ENCODE data around the gene SLAMF6. TPM values are rescaled to one million over a fixed set of nuclear protein-coding genes. Genes with fewer than 3 reads are reported as not detected.

SLAMF6 gene
- total RNA-seq, 1 experiment from 2014 or later, result not detected

GRCh38 chr1:160567858-160568682 is 45.0 kb upstream of the SLAMF6 start:
- ChIA-PET POLR2A (no interaction called here), CTCF (no interaction called here)
- ATAC-seq (no peak), DNase-seq (ENCODE audit: low read depth, low spot score) (no peak)
- intact Hi-C loops (cut with micrococcal nuclease; ENCODE audit: unreplicated experiment) (no loop called here), in situ Hi-C loops (cut with HindIII; ENCODE audit: low pct_unique_long_range_greater_than_20kb, low sequenced_read_pairs) (no loop called here)
- H3K27me3 ChIP-seq (ENCODE audit: control insufficient read depth, insufficient read depth, low read length), result no peaks in the 10 kb centered on the region
- no TSS peak for BruUV-seq (replicated peaks)
- H3K4me3 ChIP-seq (ENCODE audit: low read depth in 2 of 2, low read length in 2 of 2), result no peak overlapping the region
- no peaks in the 10 kb centered on the region for H3K4me1 ChIP-seq (ENCODE audit: control insufficient read depth, insufficient read depth, low read length)
- H3K36me3 ChIP-seq (ENCODE audit: control insufficient read depth, insufficient read depth, low read length), result no peaks in the 10 kb centered on the region
- no peak for TF ChIP-seq CTCF (IDR thresholded peaks at IDR 0.05)
- TF ChIP-seq SIN3A (IDR thresholded peaks at IDR 0.05; ENCODE audit: borderline replicate concordance, insufficient read depth, low read depth, low read length), result no peak
- TF ChIP-seq TCF7L2 (IDR thresholded peaks at IDR 0.05; ENCODE audit: low read depth, low read length), result no peak
- TF ChIP-seq POLR2AphosphoS5 (IDR thresholded peaks at IDR 0.05; ENCODE audit: low read depth, low read length), result no peak
- no peaks in the 10 kb centered on the region for H3K9me3 ChIP-seq (ENCODE audit: control insufficient read depth, insufficient read depth, low read depth, low read length)
- no peak overlapping the region for H3K27ac ChIP-seq (ENCODE audit: low read length)

DNA sequence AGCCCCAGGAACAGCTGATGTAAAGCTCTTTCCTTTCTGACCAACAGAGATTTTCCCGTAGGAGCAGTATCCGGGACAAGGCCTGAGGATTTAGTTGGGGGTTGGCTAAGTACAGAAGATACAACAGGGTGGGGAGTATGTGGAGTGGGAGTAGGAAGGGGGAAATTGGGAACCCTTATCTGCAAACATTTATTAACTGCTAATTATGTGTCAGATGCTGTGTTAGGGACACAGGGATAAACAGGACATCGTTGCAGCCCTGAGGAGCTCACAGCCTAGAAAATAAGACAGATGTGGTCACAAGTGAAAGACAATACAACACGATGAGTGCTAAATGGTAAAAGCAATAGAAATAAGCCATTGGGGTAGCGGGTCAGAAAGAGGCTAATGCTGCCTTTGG is 44.3 kb upstream of the SLAMF6 start:
- CTCF ChIA-PET, result no interaction called here
- Histone ChIP-seq H3K27ac (ENCODE audit: low read length) (no peak overlapping the region), H3K9me3 (ENCODE audit: control insufficient read depth, insufficient read depth, low read depth, low read length) (no peaks in the 10 kb centered on the region), H3K4me1 (ENCODE audit: control insufficient read depth, insufficient read depth, low read length) (no peaks in the 10 kb centered on the region), H3K4me3 (ENCODE audit: low read depth in 2 of 2, low read length in 2 of 2) (no peak overlapping the region), H3K36me3 (ENCODE audit: control insufficient read depth, insufficient read depth, low read length) (no peaks in the 10 kb centered on the region), H3K27me3 (ENCODE audit: control insufficient read depth, insufficient read depth, low read length) (no peaks in the 10 kb centered on the region)
- DNase-seq (ENCODE audit: low read depth, low spot score), result no peak
- BruUV-seq (replicated peaks), result no TSS peak
- intact Hi-C loops (cut with micrococcal nuclease; ENCODE audit: unreplicated experiment), result no loop called here
- POLR2A ChIA-PET, result no interaction called here
- no peak for TF ChIP-seq CTCF (IDR thresholded peaks at IDR 0.05)
- TF ChIP-seq REST (IDR thresholded peaks at IDR 0.05; ENCODE audit: insufficient read depth in 1 of 2, low read depth in 2 of 2, low read length in 1 of 2), result no peak
- ATAC-seq, result no peak
- in situ Hi-C loops (cut with HindIII; ENCODE audit: low pct_unique_long_range_greater_than_20kb, low sequenced_read_pairs), result no loop called here

All from Panc1 (cell line).